ENCODE results near the gene HS1BP3.

- TF ChIP-seq POLR2A (IDR thresholded peaks at IDR 0.05) (peak in 1 of 2 donors; percentile 2), CTCF (IDR thresholded peaks at IDR 0.05) (no peak)
Measured at GRCh38 chr2:20604951-20605381, 45.9 kb downstream of the HS1BP3 start.
